H9 (cell line): ENCODE measurements around the gene ZNF3. TPM values are rescaled to one million over a fixed set of nuclear protein-coding genes. Genes with fewer than 3 reads are reported as not detected.

Experiments used
- DNase-seq: peaks from one replicate; pipeline ENCODE4 v3.0.0-alpha.2; 2017
- H2AFZ ChIP-seq: one replicate; pipeline ENCODE4 v1.6.1; 2013; ENCODE audit warnings: mild to moderate bottlenecking, low read length, control low read depth, moderate library complexity
- H2AK5ac ChIP-seq: 2 replicates; pipeline ENCODE4 v1.6.1; 2013; ENCODE audit warnings: low read length, control low read depth, mixed read lengths; ENCODE audit not compliant: insufficient read length
- H2BK120ac ChIP-seq: one replicate; pipeline ENCODE4 v1.6.1; 2013; ENCODE audit warnings: low read depth, mild to moderate bottlenecking, low read length, control low read depth, inconsistent platforms; ENCODE audit not compliant: poor library complexity, severe bottlenecking
- H2BK12ac ChIP-seq: 2 replicates; pipeline ENCODE4 v1.6.1; 2013; ENCODE audit warnings: low read length, control low read depth, mixed read lengths, low read depth; ENCODE audit not compliant: insufficient read length
- H2BK15ac ChIP-seq: 2 replicates; pipeline ENCODE4 v1.6.1; 2013; ENCODE audit warnings: low read depth, low read length, control low read depth
- H2BK20ac ChIP-seq: one replicate; pipeline ENCODE4 v1.6.1; 2013; ENCODE audit warnings: low read depth, mild to moderate bottlenecking, low read length, control low read depth, inconsistent platforms; ENCODE audit not compliant: poor library complexity, severe bottlenecking
- H2BK5ac ChIP-seq: 2 replicates; pipeline ENCODE4 v1.6.1; 2013; ENCODE audit warnings: low read length, control low read depth, mixed read lengths; ENCODE audit not compliant: insufficient read length
- H3K14ac ChIP-seq: 2 replicates; pipeline ENCODE4 v1.6.1; 2013; ENCODE audit warnings: low read length, control low read depth; ENCODE audit not compliant: insufficient read depth
- H3K18ac ChIP-seq: 2 replicates; pipeline ENCODE4 v1.6.1; 2013; ENCODE audit warnings: low read depth, mild to moderate bottlenecking, mixed read lengths, low read length, control low read depth; ENCODE audit not compliant: insufficient read length
- H3K23ac ChIP-seq: 2 replicates; pipeline ENCODE4 v1.6.1; 2013; ENCODE audit warnings: low read length, control low read depth, mixed read lengths, low read depth; ENCODE audit not compliant: insufficient read length
- H3K23me2 ChIP-seq: 2 replicates; pipeline ENCODE4 v1.6.1; 2013; ENCODE audit warnings: low read depth, mild to moderate bottlenecking, mixed read lengths, low read length, control low read depth; ENCODE audit not compliant: insufficient read length, poor library complexity, severe bottlenecking
- H3K27ac ChIP-seq: 2 replicates; pipeline ENCODE4 v1.5.1; 2013; ENCODE audit warnings: low read length, control low read depth, mixed read lengths, low read depth; ENCODE audit not compliant: insufficient read length
- H3K27me3 ChIP-seq: 2 replicates; pipeline ENCODE4 v1.6.1; 2013; ENCODE audit warnings: low read length, control low read depth, inconsistent platforms; ENCODE audit not compliant: insufficient read depth
- H3K4ac ChIP-seq: 2 replicates; pipeline ENCODE4 v1.6.1; 2013; ENCODE audit warnings: low read depth, mild to moderate bottlenecking, control low read depth, inconsistent platforms, low read length, moderate library complexity
- H3K4me1 ChIP-seq: 2 replicates; pipeline ENCODE4 v1.6.1; 2013; ENCODE audit warnings: low read length, control low read depth, inconsistent platforms; ENCODE audit not compliant: insufficient read depth
- H3K4me2 ChIP-seq: 2 replicates; pipeline ENCODE4 v1.6.1; 2013; ENCODE audit warnings: low read length, control low read depth, mixed read lengths; ENCODE audit not compliant: insufficient read length, insufficient read depth
- H3K56ac ChIP-seq: 2 replicates; pipeline ENCODE4 v1.6.1; 2013; ENCODE audit warnings: low read depth, mild to moderate bottlenecking, mixed read lengths, low read length, control low read depth; ENCODE audit not compliant: insufficient read length
- H3K79me1 ChIP-seq: 2 replicates; pipeline ENCODE4 v1.6.1; 2013; ENCODE audit warnings: low read depth, mild to moderate bottlenecking, moderate library complexity, low read length, control low read depth, inconsistent platforms; ENCODE audit not compliant: insufficient read depth, poor library complexity, severe bottlenecking
- H3K79me2 ChIP-seq: 2 replicates; pipeline ENCODE4 v1.6.1; 2013; ENCODE audit warnings: low read length, control low read depth, inconsistent platforms; ENCODE audit not compliant: insufficient read depth
- H3K9ac ChIP-seq: 2 replicates; pipeline ENCODE4 v1.6.1; 2013; ENCODE audit warnings: low read length, control low read depth, mixed read lengths; ENCODE audit not compliant: insufficient read length; ENCODE audit errors: extremely low read depth
- H3K9me3 ChIP-seq: one replicate; pipeline ENCODE4 v1.6.1; 2013; ENCODE audit warnings: low read depth, low read length, inconsistent platforms; ENCODE audit not compliant: control insufficient read depth
- H3T11ph ChIP-seq: one replicate; pipeline ENCODE4 v1.6.1; 2013; ENCODE audit warnings: mild to moderate bottlenecking, low read length, control low read depth, inconsistent platforms
- H4K20me1 ChIP-seq: one replicate; pipeline ENCODE4 v1.6.1; 2013; ENCODE audit not compliant: control insufficient read depth, insufficient read length, insufficient read depth
- H4K5ac ChIP-seq: 2 replicates; pipeline ENCODE4 v1.6.1; 2013; ENCODE audit warnings: low read depth, mild to moderate bottlenecking, mixed read lengths, low read length, control low read depth; ENCODE audit not compliant: insufficient read length
- H4K8ac ChIP-seq: replicated peaks from 2 replicates; pipeline ENCODE4 v1.6.1; 2013; ENCODE audit warnings: low read length, control low read depth, mixed read lengths, low read depth; ENCODE audit not compliant: insufficient read length
- H4K91ac ChIP-seq: 2 replicates; pipeline ENCODE4 v1.6.1; 2013; ENCODE audit warnings: low read depth, mild to moderate bottlenecking, moderate library complexity, mixed read lengths, low read length, control low read depth; ENCODE audit not compliant: insufficient read length
- H3K27ac Mint-ChIP-seq, 3 experiments: 2 replicates in 2 of 3; 3 replicates in 1 of 3; pipeline ENCODE4 v1.8.0; 2020 to 2021; ENCODE audit warnings: mixed read lengths in 3 of 3, mild to moderate bottlenecking in 1 of 3, moderate library complexity in 1 of 3
- H3K27me3 Mint-ChIP-seq: 2 replicates; pipeline ENCODE4 v1.8.0; 2021; ENCODE audit warnings: low read depth, mild to moderate bottlenecking, moderate library complexity, mixed read lengths
- H3K36me3 Mint-ChIP-seq, 3 experiments: 2 replicates in 2 of 3; 3 replicates in 1 of 3; pipeline ENCODE4 v1.8.0; 2020 to 2021; ENCODE audit warnings: low read depth in 3 of 3, mixed read lengths in 3 of 3; ENCODE audit not compliant: insufficient read depth in 1 of 3
- H3K4me1 Mint-ChIP-seq, 2 experiments: 2 replicates each; pipeline ENCODE4 v1.8.0; 2020; ENCODE audit warnings: mixed read lengths in 2 of 2
- H3K4me3 Mint-ChIP-seq, 2 experiments: 2 replicates in 1 of 2; 3 replicates in 1 of 2; pipeline ENCODE4 v1.8.0; 2020 to 2021; ENCODE audit warnings: mild to moderate bottlenecking in 2 of 2, mixed read lengths in 2 of 2, moderate library complexity in 1 of 2
- H3K9me3 Mint-ChIP-seq, 2 experiments: 2 replicates in 1 of 2; 3 replicates in 1 of 2; pipeline ENCODE4 v1.8.0; 2020; ENCODE audit warnings: mild to moderate bottlenecking in 2 of 2, mixed read lengths in 2 of 2, moderate library complexity in 1 of 2
- WGBS: extraction: QIAGEN DNeasy Blood & Tissue Kit; methylation state at CpG from one replicate; pipeline ENCODE4 v1.1.7; 2013; ENCODE audit warnings: missing lambda C conversion rate, low lambda C conversion rate, mixed read lengths; ENCODE audit not compliant: insufficient read length; ENCODE audit errors: extremely low coverage; 5-methylcytosine and 5-hydroxymethylcytosine counted together
- total RNA-seq: library from RNA; stranded (reverse); gene quantifications from 2 replicates; pipeline ENCODE4 v1.2.1, GENCODE V29; 2021
- TF ChIP-seq, protein P1 (sequence below): fragments of 200-600 bp; sonication (generic); conservative IDR thresholded peaks from 3 replicates; pipeline ENCODE4 v1.8.0; 2021; ENCODE audit warnings: antibody characterized with exemption, mild to moderate bottlenecking

The ZNF3 gene
- total RNA-seq, 1 experiment from 2014 or later, result 60.4 TPM

DNA sequence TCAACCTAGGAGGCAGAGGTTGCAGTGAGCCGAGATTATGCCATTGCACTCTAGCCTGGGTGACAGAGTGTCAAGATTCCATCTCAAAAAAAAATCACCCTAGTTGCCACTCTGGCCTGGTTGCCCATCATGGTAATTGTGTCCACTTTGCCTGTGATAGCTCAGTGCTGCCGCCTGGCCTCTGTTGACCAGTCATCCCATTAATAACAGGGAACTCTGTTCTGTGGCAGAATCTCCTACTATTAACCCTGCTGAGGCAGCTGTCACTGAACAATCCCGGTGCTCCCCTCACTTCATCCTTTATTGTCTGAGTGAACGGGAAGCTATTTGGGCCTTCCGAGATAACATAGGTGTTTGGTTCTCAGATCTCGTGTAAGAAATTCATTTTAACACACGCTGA is 14.6 kb downstream of the ZNF3 start:
- Histone ChIP-seq H2BK5ac (no peak overlapping the region), H3K4me1 (no peaks in the 10 kb centered on the region), H2BK12ac (no peak overlapping the region), H3K9me3 (peaks cover 24% of the 10 kb centered on the region), H4K5ac (no peak overlapping the region), H3T11ph (no peak overlapping the region), H4K8ac (no peak overlapping the region), H3K56ac (no peak overlapping the region), H3K9ac (no peak overlapping the region), H2AFZ (no peak overlapping the region), H3K27ac (no peak overlapping the region), H2BK15ac (no peak overlapping the region), H3K79me1 (no peaks in the 10 kb centered on the region), H3K23ac (no peak overlapping the region), H4K91ac (no peak overlapping the region), H3K27me3 (no peaks in the 10 kb centered on the region), H4K20me1 (no peaks in the 10 kb centered on the region), H3K23me2 (no peaks in the 10 kb centered on the region), H2AK5ac (no peak overlapping the region), H3K4ac (no peak overlapping the region), H3K4me2 (no peak overlapping the region), H2BK20ac (no peak overlapping the region), H3K18ac (no peak overlapping the region), H3K79me2 (no peaks in the 10 kb centered on the region; the same call in 1 of the 2 replicates), H2BK120ac (no peak overlapping the region), H3K14ac (no peak overlapping the region)
- no peak overlapping the region; a peak in 1 of 5 replicates for H3K4me3 Mint-ChIP-seq
- TF ChIP-seq, protein P1, sequence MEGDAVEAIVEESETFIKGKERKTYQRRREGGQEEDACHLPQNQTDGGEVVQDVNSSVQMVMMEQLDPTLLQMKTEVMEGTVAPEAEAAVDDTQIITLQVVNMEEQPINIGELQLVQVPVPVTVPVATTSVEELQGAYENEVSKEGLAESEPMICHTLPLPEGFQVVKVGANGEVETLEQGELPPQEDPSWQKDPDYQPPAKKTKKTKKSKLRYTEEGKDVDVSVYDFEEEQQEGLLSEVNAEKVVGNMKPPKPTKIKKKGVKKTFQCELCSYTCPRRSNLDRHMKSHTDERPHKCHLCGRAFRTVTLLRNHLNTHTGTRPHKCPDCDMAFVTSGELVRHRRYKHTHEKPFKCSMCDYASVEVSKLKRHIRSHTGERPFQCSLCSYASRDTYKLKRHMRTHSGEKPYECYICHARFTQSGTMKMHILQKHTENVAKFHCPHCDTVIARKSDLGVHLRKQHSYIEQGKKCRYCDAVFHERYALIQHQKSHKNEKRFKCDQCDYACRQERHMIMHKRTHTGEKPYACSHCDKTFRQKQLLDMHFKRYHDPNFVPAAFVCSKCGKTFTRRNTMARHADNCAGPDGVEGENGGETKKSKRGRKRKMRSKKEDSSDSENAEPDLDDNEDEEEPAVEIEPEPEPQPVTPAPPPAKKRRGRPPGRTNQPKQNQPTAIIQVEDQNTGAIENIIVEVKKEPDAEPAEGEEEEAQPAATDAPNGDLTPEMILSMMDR, result no peak; the same call in 2 of the 3 replicates
- peak; percentile 36 for DNase-seq
- peaks cover 52 to 87% (median 68%) of the 10 kb centered on the region in 3 experiments for H3K36me3 Mint-ChIP-seq
- peaks cover 5% of the 10 kb centered on the region; the same call in 1 of the 2 replicates for H3K27me3 Mint-ChIP-seq
- H3K27ac Mint-ChIP-seq, result no peak overlapping the region; a peak in 1 of 7 replicates
- no peaks in the 10 kb centered on the region for H3K4me1 Mint-ChIP-seq
- WGBS, result no CpG with 5 or more reads among the region's 7 CpGs
- H3K9me3 Mint-ChIP-seq, result peaks cover 26% of the 10 kb centered on the region in 2 experiments
